ENCODE measurements around the gene TTC39C. TPM values are rescaled to one million over a fixed set of nuclear protein-coding genes. Genes with fewer than 3 reads are reported as not detected.

The TTC39C gene
- total RNA-seq, 1 experiment from 2014 or later = 24.7 TPM

DNA sequence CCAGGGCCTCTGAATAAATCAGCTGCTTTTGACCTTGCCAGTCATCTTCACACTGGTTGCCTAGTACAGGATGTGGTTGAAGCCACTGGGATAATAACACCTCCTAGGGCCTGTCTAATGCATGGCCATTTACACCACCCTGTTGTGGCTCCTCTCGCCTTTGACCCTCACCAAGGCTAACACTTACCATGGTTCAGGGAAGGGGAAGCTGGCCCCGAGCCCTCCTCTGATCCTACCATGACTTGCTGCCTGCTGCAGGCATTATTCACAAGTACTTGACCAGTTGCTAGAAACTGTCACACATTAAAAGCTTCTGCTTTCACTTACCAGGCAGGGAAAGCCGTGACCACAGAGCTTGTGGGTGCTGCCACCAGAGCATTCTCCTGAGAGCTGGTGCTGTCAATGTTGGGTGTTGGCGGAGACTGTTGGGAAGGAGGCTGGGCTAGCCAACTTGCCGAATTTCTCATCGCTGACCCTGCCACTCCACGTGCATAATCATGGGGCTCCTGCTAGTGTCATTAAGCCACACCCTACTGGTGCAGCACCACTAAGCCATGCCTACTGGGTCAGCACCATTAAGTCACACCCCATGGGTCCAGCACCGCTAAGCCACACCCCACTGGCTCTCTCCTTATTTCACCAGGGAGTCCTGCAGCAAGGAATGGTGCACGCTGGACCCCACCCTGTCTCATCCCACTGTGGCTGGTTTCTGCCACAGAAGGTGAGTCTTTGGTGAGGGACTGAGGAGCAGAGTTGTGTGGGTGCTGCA lies 47.0 kb upstream of the TTC39C start:
- TF ChIP-seq, protein P1, sequence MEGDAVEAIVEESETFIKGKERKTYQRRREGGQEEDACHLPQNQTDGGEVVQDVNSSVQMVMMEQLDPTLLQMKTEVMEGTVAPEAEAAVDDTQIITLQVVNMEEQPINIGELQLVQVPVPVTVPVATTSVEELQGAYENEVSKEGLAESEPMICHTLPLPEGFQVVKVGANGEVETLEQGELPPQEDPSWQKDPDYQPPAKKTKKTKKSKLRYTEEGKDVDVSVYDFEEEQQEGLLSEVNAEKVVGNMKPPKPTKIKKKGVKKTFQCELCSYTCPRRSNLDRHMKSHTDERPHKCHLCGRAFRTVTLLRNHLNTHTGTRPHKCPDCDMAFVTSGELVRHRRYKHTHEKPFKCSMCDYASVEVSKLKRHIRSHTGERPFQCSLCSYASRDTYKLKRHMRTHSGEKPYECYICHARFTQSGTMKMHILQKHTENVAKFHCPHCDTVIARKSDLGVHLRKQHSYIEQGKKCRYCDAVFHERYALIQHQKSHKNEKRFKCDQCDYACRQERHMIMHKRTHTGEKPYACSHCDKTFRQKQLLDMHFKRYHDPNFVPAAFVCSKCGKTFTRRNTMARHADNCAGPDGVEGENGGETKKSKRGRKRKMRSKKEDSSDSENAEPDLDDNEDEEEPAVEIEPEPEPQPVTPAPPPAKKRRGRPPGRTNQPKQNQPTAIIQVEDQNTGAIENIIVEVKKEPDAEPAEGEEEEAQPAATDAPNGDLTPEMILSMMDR (conservative IDR thresholded peaks at IDR 0.05; ENCODE audit: low read depth, low read length) = no peak
- TF ChIP-seq EZH2phosphoT487 (IDR thresholded peaks at IDR 0.05; ENCODE audit: borderline replicate concordance, low read length) (no peak), EZH2 (IDR thresholded peaks at IDR 0.05; ENCODE audit: low read length, unreplicated experiment) (no peak)
- Histone ChIP-seq H3K4me1 (ENCODE audit: insufficient read depth, low read length) (no peaks in the 10 kb centered on the region), H3F3A (ENCODE audit: low read length, unreplicated experiment) (no peaks in the 10 kb centered on the region), H3K4me3 (ENCODE audit: low read length) (no peak overlapping the region), H3K27ac (ENCODE audit: low read length) (no peak overlapping the region), H3K9me2 (replicated peaks; ENCODE audit: low read length) (no peaks in the 10 kb centered on the region), H4K20me1 (ENCODE audit: low read length) (no peaks in the 10 kb centered on the region), H2AFZ (ENCODE audit: low read length) (no peak overlapping the region), H3K9me3 (ENCODE audit: low read length) (no peaks in the 10 kb centered on the region), H3K27me3 (ENCODE audit: low read length) (no peaks in the 10 kb centered on the region), H3K36me3 (ENCODE audit: low read depth, low read length) (no peaks in the 10 kb centered on the region), H3K9ac (ENCODE audit: low read length) (no peak overlapping the region), H3K79me2 (ENCODE audit: low read length) (no peaks in the 10 kb centered on the region), H3K4me2 (ENCODE audit: low read length) (no peak overlapping the region)
- intact Hi-C loops (cut with micrococcal nuclease) = no loop called here
- BruUV-seq (replicated peaks) = no TSS peak
- ChIA-PET POLR2A (ENCODE audit: unreplicated experiment) (no interaction called here), CTCF (no interaction called here)
- no peak for ATAC-seq
- DNase-seq = no peak

DNA sequence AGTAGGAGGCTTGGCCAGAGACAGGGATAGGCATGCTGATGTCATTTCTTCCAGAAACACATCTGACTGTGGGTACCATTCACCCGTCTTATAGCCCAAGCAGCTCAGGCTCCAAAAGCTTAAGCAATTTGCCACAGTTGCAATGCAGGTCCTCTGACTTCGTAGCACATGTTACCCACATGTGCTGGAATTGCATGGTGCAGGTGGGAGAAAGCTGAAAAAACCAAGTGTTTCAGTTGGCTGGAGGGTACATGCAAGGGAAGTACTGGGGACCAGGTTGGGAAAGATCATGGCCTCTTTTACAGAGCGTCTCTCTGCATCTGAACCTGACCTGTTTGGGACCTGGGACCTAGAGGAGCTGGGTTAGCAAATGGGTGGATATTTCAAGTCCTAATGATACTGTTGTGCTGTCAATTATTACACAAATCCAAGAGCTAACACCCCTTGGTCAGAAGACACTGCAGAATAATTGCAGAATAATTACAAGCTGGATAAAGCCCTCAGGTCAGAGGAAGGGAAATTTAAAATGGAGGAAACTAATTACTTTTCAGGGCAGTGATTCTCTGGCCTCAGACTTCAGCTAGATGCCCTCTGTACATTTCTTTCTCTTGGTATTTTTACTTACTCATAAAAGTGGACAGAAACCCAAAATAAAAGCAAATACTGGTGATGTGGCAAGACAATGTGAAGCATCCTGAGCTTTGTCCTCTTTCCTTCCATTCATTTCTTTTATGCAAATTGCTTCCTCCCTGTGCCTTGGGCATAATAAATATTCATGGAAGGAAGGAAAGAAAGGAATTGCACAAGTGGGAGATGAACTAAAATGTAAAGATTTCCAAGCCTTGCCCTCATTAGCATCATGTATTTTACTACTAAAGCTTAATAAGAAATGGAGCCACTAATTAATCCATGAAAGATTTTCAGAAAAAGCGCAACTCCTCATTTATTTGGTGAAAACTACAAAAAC lies 45.6 kb upstream of the TTC39C start:
- ChIA-PET POLR2A (ENCODE audit: unreplicated experiment) (no interaction called here), CTCF (no interaction called here)
- Histone ChIP-seq H3K27ac (ENCODE audit: low read length) (no peak overlapping the region), H3K4me3 (ENCODE audit: low read length) (no peak overlapping the region), H3K9me2 (replicated peaks; ENCODE audit: low read length) (no peaks in the 10 kb centered on the region), H3K79me2 (ENCODE audit: low read length) (no peaks in the 10 kb centered on the region), H3K9ac (ENCODE audit: low read length) (no peak overlapping the region), H3K4me1 (ENCODE audit: insufficient read depth, low read length) (no peaks in the 10 kb centered on the region), H3K27me3 (ENCODE audit: low read length) (no peaks in the 10 kb centered on the region), H3F3A (ENCODE audit: low read length, unreplicated experiment) (no peaks in the 10 kb centered on the region), H3K4me2 (ENCODE audit: low read length) (no peak overlapping the region), H3K9me3 (ENCODE audit: low read length) (no peaks in the 10 kb centered on the region), H2AFZ (ENCODE audit: low read length) (no peak overlapping the region), H4K20me1 (ENCODE audit: low read length) (no peaks in the 10 kb centered on the region), H3K36me3 (ENCODE audit: low read depth, low read length) (no peaks in the 10 kb centered on the region)
- no TSS peak for BruUV-seq (replicated peaks)
- no peak for ATAC-seq
- intact Hi-C loops (cut with micrococcal nuclease) = no loop called here
- DNase-seq = no peak
- TF ChIP-seq EZH2phosphoT487 (IDR thresholded peaks at IDR 0.05; ENCODE audit: borderline replicate concordance, low read length) (no peak), EZH2 (IDR thresholded peaks at IDR 0.05; ENCODE audit: low read length, unreplicated experiment) (no peak)
- TF ChIP-seq, protein P1 (conservative IDR thresholded peaks at IDR 0.05; ENCODE audit: low read depth, low read length) = no peak

Data from PC-3 (cell line).